ENCODE data around the gene MX1. TPM values are rescaled to one million over a fixed set of nuclear protein-coding genes. Genes with fewer than 3 reads are reported as not detected.

Gene MX1
- total and polyA plus RNA-seq, 2 of the 13 experiments (the other 11 are each of a cell fraction or from before 2014, with no cell fraction given): 2.6 to 5.8 TPM

DNA sequence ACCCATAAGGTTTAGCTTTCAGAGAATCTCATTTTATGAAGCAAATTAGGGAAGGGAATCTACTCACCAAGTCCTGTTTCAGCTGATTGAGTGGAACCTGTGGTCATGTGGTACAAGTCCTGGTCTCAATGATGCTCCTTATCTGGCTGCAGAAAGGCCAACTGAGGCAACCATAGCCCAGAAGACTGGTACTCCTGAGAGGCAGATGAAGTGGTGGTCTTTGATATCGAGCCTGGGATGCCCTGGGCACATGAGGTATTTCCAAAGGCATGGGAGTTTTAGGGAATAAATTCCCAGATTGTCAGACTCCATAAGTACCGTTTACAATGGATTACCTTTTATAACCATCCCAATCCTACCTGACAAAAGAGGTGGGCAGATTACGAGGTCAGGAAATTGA, 3.3 kb downstream of the MX1 start (continued):
- TF ChIP-seq, protein P1, sequence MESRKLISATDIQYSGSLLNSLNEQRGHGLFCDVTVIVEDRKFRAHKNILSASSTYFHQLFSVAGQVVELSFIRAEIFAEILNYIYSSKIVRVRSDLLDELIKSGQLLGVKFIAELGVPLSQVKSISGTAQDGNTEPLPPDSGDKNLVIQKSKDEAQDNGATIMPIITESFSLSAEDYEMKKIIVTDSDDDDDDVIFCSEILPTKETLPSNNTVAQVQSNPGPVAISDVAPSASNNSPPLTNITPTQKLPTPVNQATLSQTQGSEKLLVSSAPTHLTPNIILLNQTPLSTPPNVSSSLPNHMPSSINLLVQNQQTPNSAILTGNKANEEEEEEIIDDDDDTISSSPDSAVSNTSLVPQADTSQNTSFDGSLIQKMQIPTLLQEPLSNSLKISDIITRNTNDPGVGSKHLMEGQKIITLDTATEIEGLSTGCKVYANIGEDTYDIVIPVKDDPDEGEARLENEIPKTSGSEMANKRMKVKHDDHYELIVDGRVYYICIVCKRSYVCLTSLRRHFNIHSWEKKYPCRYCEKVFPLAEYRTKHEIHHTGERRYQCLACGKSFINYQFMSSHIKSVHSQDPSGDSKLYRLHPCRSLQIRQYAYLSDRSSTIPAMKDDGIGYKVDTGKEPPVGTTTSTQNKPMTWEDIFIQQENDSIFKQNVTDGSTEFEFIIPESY (CRISPR knock-in tag; IDR thresholded peaks at IDR 0.05): no peak
- no peak for TF ChIP-seq ZNF652 (CRISPR knock-in tag; IDR thresholded peaks at IDR 0.05; ENCODE audit: borderline replicate concordance, low read depth)
- TF ChIP-seq, protein P2, sequence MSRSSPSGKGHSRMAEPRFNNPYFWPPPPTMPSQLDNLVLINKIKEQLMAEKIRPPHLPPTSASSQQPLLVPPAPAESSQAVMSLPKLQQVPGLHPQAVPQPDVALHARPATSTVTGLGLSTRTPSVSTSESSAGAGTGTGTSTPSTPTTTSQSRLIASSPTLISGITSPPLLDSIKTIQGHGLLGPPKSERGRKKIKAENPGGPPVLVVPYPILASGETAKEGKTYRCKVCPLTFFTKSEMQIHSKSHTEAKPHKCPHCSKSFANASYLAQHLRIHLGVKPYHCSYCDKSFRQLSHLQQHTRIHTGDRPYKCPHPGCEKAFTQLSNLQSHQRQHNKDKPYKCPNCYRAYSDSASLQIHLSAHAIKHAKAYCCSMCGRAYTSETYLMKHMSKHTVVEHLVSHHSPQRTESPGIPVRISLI (CRISPR knock-in tag; IDR thresholded peaks at IDR 0.05; ENCODE audit: borderline replicate concordance): no peak

DNA sequence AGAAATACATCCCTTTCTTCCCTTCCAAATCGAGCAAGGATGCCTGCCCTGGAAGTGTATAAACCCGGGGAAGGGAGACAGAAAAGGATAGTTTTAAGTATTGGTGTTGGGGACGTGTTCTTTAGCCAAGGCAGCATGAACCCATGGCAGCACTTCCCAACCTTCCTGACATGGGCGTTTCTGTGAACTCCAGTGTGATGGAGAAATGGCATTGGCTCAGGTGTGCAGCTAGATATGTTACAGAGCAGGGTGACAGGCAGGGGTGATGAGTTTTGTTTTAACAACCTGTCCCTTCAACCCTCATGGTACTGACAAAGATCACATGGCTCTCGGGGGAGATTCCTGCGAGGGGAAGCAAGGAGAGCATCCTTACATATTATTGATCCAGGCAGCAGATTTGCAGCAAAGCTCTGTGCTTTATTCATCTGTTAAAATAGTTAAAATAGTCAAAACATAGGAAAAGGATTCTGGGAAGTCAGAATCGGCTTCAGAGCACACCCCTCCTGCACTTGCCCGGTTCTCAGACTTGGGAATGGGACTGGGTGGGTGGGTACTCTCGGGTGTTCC, 4.0 kb downstream of the MX1 start:
- intact Hi-C loops (cut with micrococcal nuclease; ENCODE audit: unreplicated experiment): no loop called here
- POLR2A ChIA-PET: no interaction called here
- FAIRE-seq: no peak

More for the DNA sequence above, 4.0 kb downstream of the MX1 start:
- H3K9me3 ChIP-seq (ENCODE audit: low read length): peaks cover 5% of the 10 kb centered on the region
- DNase-seq (ENCODE audit: low spot score) (no peak), ATAC-seq (no peak)
- no peaks in the 10 kb centered on the region for H3K79me2 ChIP-seq (ENCODE audit: insufficient read depth, low read length)
- no peaks in the 10 kb centered on the region for H3K36me3 ChIP-seq (replicated peaks in 1 of 2; ENCODE audit: control insufficient read depth in 1 of 2, insufficient read depth in 2 of 2, low read length in 2 of 2)
- no peaks in the 10 kb centered on the region for H3K4me1 ChIP-seq (ENCODE audit: insufficient read depth, low read length)
- H4K20me1 ChIP-seq (ENCODE audit: insufficient read depth, low read length): no peaks in the 10 kb centered on the region
- no peak overlapping the region for H3K9ac ChIP-seq (ENCODE audit: insufficient read depth, low read depth, low read length)
- CTCF ChIA-PET (ENCODE audit: low intra/inter-chr PET ratio, low total read pairs): no interaction called here
- H2AFZ ChIP-seq (ENCODE audit: low read length): no peak overlapping the region
- H3K4me3 ChIP-seq (replicated peaks in 1 of 3; ENCODE audit: insufficient read depth in 1 of 3, low read depth in 2 of 3, low read length in 3 of 3): no peak overlapping the region
- 69% methylated on average over 9 of the region's 9 CpGs for WGBS (ENCODE audit: low lambda C conversion rate)
- no peak overlapping the region for H3K27ac ChIP-seq (ENCODE audit: extremely low read length, insufficient read depth, low read length)
- BruUV-seq (replicated peaks): no TSS peak
- no peaks in the 10 kb centered on the region for H3K27me3 ChIP-seq (ENCODE audit: control insufficient read depth in 1 of 2, insufficient read depth in 2 of 2, low read length in 2 of 2)
- H3K4me2 ChIP-seq (ENCODE audit: low read depth, low read length): no peak overlapping the region
- TF ChIP-seq, protein P3, sequence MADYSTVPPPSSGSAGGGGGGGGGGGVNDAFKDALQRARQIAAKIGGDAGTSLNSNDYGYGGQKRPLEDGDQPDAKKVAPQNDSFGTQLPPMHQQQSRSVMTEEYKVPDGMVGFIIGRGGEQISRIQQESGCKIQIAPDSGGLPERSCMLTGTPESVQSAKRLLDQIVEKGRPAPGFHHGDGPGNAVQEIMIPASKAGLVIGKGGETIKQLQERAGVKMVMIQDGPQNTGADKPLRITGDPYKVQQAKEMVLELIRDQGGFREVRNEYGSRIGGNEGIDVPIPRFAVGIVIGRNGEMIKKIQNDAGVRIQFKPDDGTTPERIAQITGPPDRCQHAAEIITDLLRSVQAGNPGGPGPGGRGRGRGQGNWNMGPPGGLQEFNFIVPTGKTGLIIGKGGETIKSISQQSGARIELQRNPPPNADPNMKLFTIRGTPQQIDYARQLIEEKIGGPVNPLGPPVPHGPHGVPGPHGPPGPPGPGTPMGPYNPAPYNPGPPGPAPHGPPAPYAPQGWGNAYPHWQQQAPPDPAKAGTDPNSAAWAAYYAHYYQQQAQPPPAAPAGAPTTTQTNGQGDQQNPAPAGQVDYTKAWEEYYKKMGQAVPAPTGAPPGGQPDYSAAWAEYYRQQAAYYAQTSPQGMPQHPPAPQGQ (CRISPR knock-in tag; IDR thresholded peaks at IDR 0.05; ENCODE audit: borderline replicate concordance): no peak
- TF ChIP-seq, protein P4, sequence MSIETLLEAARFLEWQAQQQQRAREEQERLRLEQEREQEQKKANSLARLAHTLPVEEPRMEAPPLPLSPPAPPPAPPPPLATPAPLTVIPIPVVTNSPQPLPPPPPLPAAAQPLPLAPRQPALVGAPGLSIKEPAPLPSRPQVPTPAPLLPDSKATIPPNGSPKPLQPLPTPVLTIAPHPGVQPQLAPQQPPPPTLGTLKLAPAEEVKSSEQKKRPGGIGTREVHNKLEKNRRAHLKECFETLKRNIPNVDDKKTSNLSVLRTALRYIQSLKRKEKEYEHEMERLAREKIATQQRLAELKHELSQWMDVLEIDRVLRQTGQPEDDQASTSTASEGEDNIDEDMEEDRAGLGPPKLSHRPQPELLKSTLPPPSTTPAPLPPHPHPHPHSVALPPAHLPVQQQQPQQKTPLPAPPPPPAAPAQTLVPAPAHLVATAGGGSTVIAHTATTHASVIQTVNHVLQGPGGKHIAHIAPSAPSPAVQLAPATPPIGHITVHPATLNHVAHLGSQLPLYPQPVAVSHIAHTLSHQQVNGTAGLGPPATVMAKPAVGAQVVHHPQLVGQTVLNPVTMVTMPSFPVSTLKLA (IDR thresholded peaks at IDR 0.05): peak; percentile 38; the same call in 1 of the 2 replicates
- TF ChIP-seq HMGA1 (CRISPR knock-in tag; conservative IDR thresholded peaks at IDR 0.05): no peak
- in situ Hi-C loops (cut with HindIII; ENCODE audit: extremely low pct_ligation_motif_present, low pct_unique_long_range_greater_than_20kb): no loop called here

All from HepG2 (cell line).